ENCODE measurements around the gene HS6ST2. TPM values are rescaled to one million over a fixed set of nuclear protein-coding genes. Genes with fewer than 3 reads are reported as not detected.

The HS6ST2 gene
- total RNA-seq, 1 donor from 2014 or later = 14.8 TPM

- no peak for TF ChIP-seq CTCF (IDR thresholded peaks at IDR 0.05; ENCODE audit: unreplicated experiment)
- Mint-ChIP-seq H3K27ac (no peak overlapping the region), H3K4me3 (ENCODE audit: low read depth) (no peak overlapping the region), H3K27me3 (peaks cover 3% of the 10 kb centered on the region), H3K4me1 (ENCODE audit: low read depth) (peaks cover 1% of the 10 kb centered on the region), H3K36me3 (ENCODE audit: insufficient read depth) (no peaks in the 10 kb centered on the region), H3K9me3 (ENCODE audit: low read depth) (no peaks in the 10 kb centered on the region)
- no peak for DNase-seq (ENCODE audit: low spot score, unreplicated experiment)
Observed at GRCh38 chrX:132763528-132763927, 194.9 kb downstream of the HS6ST2 start.

- H3K4me1 Mint-ChIP-seq (ENCODE audit: low read depth) = peaks cover 1% of the 10 kb centered on the region
- H3K4me3 Mint-ChIP-seq (ENCODE audit: low read depth) = no peak overlapping the region
- no peaks in the 10 kb centered on the region for H3K36me3 Mint-ChIP-seq (ENCODE audit: insufficient read depth)
- TF ChIP-seq CTCF (IDR thresholded peaks at IDR 0.05; ENCODE audit: unreplicated experiment) = no peak
- no peak overlapping the region for H3K27ac Mint-ChIP-seq
- no peak for DNase-seq (ENCODE audit: low spot score, unreplicated experiment)
- peaks cover 7% of the 10 kb centered on the region for H3K27me3 Mint-ChIP-seq
- no peaks in the 10 kb centered on the region for H3K9me3 Mint-ChIP-seq (ENCODE audit: low read depth)
Observed at GRCh38 chrX:132758759-132759158, 199.7 kb downstream of the HS6ST2 start.

- no peak overlapping the region for H3K27ac Mint-ChIP-seq
- H3K9me3 Mint-ChIP-seq (ENCODE audit: low read depth) = no peaks in the 10 kb centered on the region
- no peak for TF ChIP-seq CTCF (IDR thresholded peaks at IDR 0.05; ENCODE audit: unreplicated experiment)
- H3K4me3 Mint-ChIP-seq (ENCODE audit: low read depth) = no peak overlapping the region
- peaks cover 16% of the 10 kb centered on the region for H3K27me3 Mint-ChIP-seq
- DNase-seq (ENCODE audit: low spot score, unreplicated experiment) = no peak
- H3K36me3 Mint-ChIP-seq (ENCODE audit: insufficient read depth) = no peaks in the 10 kb centered on the region
- peaks cover 1% of the 10 kb centered on the region for H3K4me1 Mint-ChIP-seq (ENCODE audit: low read depth)
Observed at GRCh38 chrX:132757066-132757623, 201.3 kb downstream of the HS6ST2 start.

GRCh38 chrX:132756439-132756838 is 202.0 kb downstream of the HS6ST2 start:
- TF ChIP-seq CTCF (IDR thresholded peaks at IDR 0.05; ENCODE audit: unreplicated experiment) = no peak
- H3K4me1 Mint-ChIP-seq (ENCODE audit: low read depth) = peaks cover 1% of the 10 kb centered on the region
- no peak overlapping the region for H3K4me3 Mint-ChIP-seq (ENCODE audit: low read depth)
- DNase-seq (ENCODE audit: low spot score, unreplicated experiment) = no peak
- H3K27me3 Mint-ChIP-seq = peaks cover 16% of the 10 kb centered on the region
- no peaks in the 10 kb centered on the region for H3K36me3 Mint-ChIP-seq (ENCODE audit: insufficient read depth)
- H3K9me3 Mint-ChIP-seq (ENCODE audit: low read depth) = no peaks in the 10 kb centered on the region
- no peak overlapping the region for H3K27ac Mint-ChIP-seq

- Mint-ChIP-seq H3K36me3 (ENCODE audit: insufficient read depth) (no peaks in the 10 kb centered on the region), H3K4me1 (ENCODE audit: low read depth) (peaks cover 4% of the 10 kb centered on the region), H3K27me3 (peaks cover 29% of the 10 kb centered on the region), H3K27ac (no peak overlapping the region), H3K4me3 (ENCODE audit: low read depth) (no peak overlapping the region), H3K9me3 (ENCODE audit: low read depth) (no peaks in the 10 kb centered on the region)
- no peak for DNase-seq (ENCODE audit: low spot score, unreplicated experiment)
- TF ChIP-seq CTCF (IDR thresholded peaks at IDR 0.05; ENCODE audit: unreplicated experiment) = no peak
Observed at GRCh38 chrX:132751063-132751690, 207.3 kb downstream of the HS6ST2 start.

All from progenitor cell of endocrine pancreas (in vitro differentiated cells).